Left colon (tissue), 2 donors: Measurements from ENCODE around the gene PPM1L. TPM values are rescaled to one million over a fixed set of nuclear protein-coding genes. Genes with fewer than 3 reads are reported as not detected.
A peak's percentile ranks its signal among the peaks of the same experiment; 100 is the strongest.

Experiments
- ATAC-seq: fragments of 200-7000 bp; cut with Tn5 transposase; one replicate; pipeline ENCODE4 v1.9.1; 2020; ENCODE audit warnings: mild to moderate bottlenecking, moderate library complexity
- DNase-seq, 2 donors: peaks; one replicate each; pipeline ENCODE4 v3.0.0-alpha.2; 2020
- intact Hi-C, 2 donors: fragments of 100-400 bp; cut with DNase I in 1 of 2; cut with micrococcal nuclease in 1 of 2; formaldehyde crosslinking; loops; one replicate each; pipeline versions ENCODE4 v1.11.2 to v1.14.0; 2022; cut with DNase I, micrococcal nuclease
- total RNA-seq, 2 donors: library from RNA; stranded (reverse); fragmentation: NEBNext Ultra II Directional; extraction: Animal tissue kit (Norgen Biotek cat#: 25700); gene quantifications; one replicate each; pipeline ENCODE4 v1.2.1, GENCODE V29; 2021
- donor health status: DM: no; HTN: no; CAD: no.
- donor health status: DM: yes; HTN: yes; CAD: no.

The PPM1L gene
- total RNA-seq, 2 donors from 2014 or later: 16.9 to 20.4 TPM

DNA sequence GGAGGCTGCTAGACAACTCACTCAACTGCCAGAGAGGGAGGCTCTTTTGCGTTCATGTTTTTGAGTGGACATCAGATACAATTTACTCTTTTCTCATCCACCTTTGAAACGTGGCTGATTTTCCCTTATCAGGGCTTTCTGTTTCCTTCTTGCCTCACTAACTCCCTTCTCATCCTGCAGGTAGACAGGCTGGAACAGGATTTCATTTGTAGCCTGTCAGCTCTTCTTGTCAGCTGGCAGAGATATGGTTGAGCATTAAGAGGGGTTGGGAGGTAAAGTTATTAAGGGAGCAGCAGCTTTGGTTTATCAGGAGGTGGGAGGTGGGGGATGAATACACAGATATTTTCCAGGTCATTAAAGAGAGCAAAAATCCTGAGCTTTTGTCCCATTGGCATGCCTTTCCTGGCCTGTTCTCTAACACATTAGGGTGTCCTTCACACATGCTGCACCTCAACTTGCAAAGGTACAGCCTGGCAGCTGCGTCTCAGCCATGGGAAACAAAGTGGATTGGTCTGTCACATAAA, 73.5 kb downstream of the PPM1L start:
- DNase-seq (no peak), ATAC-seq (no peak)
- intact Hi-C loops: no loop called here

DNA sequence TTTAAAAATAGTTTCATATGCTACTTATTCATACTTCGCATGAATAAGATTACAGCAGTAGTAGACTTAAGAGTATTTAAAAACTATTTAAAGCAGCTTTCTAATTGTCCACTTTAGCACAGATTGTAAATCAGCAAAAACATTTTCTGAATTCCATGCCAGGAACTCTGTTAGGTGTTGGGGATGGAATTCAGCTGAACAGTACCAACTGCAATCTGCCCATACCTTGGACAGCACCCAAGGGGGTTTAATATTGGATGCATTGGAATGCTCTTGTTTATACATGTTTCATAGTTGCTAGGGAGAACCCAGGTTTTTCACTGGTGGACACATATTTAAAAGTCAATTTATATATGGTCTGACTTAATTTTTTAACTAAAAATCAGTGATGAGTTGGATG, 74.8 kb downstream of the PPM1L start:
- intact Hi-C loops: no loop called here
- ATAC-seq (no peak), DNase-seq (no peak)

DNA sequence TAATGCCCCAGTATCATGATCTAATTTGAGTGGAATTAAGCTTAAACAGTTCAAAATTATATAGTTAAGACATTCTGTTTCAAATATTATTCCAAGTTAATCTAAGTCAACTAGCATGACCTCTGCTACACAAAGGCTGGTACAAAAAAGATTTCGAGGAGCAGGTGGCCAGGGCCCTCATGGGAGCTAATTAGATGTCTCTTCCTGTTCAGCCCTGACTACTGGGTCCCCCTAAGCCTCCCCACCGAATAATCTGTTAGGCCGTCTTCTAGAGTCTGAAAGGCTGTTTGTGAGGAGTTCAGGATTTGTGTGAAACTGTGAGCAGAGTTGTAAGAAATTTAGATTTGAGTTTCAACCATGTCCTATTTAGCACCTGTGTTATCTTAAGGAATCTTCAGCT, 75.4 kb downstream of the PPM1L start:
- intact Hi-C loops: no loop called here
- ATAC-seq (no peak), DNase-seq (no peak)

DNA sequence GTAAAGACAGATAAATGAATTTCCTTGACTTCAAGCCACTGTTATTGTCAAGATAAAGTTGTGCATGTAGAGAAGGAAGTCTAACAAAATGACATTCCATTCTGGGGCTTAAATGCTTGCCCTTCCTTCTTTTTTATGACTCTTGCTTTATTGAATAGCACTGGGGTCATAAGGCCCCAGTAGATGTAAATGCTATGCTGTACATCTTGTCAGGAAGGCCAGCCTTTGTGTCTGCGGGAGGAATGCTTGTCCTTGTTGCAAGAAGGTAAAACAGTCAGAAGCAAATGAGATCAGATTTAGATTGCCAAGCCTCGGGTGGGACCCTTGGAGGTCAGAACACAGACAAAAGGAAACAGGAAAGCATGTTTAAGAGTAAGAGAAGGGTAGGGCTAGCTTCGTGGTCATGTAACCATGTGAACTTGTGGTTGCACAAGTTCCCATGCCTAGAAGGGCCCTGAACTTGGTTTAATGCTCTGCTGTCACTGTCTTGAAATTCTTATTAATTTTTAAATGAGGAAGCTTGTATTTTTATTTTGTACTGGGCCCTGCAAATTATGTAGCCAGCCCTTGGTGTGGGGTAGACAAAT, 81.5 kb downstream of the PPM1L start:
- peak; percentile 98 for ATAC-seq
- intact Hi-C loops: no loop called here
- peak; percentile 8 to 40 for DNase-seq

DNA sequence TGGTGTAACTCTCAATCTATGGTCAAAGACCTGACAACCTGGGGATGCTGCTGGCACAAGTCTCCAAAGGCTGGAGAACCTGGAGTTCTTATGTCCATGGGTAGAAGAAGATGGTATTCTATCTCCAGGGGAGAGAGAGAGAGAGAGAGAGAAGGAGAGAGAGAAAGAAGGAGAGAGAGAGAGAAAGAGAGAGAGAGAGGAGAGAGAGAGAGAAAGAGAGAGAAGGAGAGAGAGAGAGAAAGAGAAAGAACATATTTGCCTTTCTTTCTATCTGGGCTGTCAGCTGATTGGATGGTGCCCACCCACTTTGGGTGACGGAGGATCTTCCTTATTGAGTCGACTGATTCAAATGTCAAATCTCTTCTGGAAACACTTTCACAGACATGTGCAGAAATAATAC, 84.6 kb downstream of the PPM1L start:
- intact Hi-C loops: no loop called here
- ATAC-seq: no peak
- no peak for DNase-seq

DNA sequence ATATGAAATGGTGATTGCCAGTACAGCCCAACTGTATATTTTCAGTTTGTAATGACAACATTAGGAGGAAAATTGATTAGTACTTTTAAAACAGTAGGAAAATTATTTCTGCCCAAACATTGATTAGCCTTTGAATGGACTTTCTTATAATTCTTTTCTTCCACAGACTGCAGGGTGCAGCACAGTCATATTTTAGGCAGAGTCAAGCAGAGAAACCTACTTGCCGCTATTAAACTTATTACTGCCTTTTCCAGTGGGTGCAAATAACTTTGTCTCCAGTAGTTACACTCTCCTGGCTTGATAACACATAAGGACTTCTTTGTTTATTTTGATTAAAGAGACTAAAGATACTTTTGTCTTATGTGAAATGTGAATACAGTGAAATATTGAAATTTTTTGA, 85.4 kb downstream of the PPM1L start:
- DNase-seq (no peak), ATAC-seq (no peak)
- intact Hi-C loops: no loop called here

DNA sequence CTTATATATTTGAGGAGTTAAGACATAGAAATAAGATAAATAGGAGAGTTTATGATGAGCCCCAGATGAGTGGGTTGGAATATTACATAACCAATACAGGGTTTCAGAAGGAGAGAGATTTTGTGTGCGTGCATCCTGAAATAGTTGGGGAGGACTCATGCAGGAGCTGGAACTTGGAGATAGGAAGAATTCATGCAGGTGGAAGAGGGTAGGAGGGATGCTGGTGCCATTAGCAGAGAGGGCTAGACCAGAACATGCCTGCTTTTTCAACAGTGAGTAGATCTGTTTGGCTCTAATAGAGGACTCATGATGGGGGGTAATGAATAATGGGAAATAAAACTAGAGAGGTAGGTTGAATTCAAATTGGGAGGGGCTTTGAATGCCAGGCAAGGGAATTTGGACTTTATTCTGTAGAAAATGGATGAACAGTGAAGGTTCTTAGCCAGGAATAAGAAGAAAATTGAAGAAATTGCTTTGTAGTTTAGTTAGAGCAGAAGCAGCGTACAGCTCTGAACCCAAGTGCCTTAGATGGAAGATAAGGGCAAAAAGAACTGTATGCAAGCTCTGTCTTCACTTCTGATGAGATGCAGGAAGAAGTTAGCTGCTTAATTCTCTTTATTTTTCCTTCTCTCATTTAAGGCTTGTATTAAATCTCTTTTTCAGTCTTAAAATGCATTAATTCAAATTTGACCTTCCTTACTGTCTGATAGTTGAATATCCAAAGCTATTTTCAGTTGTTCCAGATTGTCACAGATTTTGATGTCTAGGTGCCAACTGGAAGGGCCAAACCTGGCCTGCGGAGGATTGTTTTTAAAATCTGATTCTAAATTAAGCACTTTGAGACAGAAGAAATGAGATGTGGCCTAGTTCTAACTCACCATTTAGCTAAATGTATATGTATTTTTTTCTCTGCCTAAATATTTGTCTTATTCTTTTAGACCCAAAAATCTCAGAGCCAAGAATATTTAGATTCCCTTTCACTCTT, 86.3 kb downstream of the PPM1L start:
- DNase-seq (no peak), ATAC-seq (no peak)
- intact Hi-C loops: no loop called here

DNA sequence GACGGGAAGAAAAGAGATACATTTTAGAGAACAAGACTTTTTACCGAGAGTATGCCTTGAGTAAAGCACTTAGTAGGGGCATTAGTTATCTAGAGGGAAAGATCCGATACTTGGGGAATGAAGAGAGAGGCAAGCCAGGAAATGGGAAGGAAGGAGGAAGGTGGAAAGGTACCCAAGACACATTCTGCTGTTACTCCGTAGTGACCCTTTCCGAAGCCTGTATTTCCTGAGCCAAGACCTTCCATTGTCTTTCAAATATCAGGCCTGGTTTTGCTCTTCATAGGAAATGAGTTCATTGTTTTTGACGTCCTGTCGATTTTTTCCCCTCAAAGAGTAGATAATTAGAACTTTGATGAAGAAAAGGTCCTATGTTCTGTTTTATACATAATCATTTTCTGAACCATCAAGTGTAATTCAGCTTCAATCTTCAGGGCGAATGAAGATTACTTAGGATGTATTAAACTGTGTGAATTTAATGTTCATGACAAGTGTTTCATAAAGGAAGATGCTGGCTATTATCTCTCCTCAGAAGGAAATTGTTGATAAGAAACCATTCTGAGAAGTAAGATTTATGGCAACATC, 95.7 kb downstream of the PPM1L start:
- DNase-seq (no peak), ATAC-seq (no peak)
- intact Hi-C loops: no loop called here

DNA sequence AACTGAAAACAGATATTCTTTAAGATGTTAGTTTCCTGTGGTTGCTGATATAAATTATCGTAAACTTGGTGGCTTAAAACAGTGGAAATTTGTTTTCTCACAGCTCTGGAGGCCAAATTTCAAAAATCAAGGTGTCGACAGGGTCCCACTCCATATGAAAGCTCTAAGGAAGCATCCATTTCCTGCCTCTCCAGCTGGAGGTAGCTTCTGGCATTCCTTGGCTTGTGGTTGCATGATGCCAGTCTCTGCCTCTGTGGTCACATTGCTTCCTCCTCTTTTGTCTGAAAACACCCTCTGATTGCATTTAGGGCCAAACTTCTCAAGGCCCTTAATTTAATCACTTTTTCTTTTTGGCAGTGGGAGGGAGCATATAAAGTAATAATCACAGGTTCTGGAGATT, 96.8 kb downstream of the PPM1L start:
- ATAC-seq (no peak), DNase-seq (no peak)
- intact Hi-C loops: no loop called here

DNA sequence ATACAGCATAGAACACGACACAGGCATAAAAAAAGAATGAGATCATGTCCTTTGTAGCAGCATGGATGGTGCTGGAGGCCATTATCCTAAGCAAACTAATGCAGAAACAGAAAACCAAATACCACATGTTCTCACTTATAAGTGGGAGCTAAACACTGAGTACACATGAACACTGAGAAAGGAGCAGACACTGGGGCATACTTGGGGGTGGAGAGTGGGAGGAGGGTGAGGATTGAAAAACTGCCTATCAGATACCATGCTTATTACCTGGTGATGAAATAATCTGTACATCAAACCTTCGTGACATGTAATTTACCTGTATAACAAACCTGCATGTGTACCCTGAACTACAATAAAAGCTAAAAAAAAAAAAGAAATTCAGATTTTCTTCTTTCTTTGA, 100.4 kb downstream of the PPM1L start:
- no peak for ATAC-seq
- intact Hi-C loops: no loop called here

DNA sequence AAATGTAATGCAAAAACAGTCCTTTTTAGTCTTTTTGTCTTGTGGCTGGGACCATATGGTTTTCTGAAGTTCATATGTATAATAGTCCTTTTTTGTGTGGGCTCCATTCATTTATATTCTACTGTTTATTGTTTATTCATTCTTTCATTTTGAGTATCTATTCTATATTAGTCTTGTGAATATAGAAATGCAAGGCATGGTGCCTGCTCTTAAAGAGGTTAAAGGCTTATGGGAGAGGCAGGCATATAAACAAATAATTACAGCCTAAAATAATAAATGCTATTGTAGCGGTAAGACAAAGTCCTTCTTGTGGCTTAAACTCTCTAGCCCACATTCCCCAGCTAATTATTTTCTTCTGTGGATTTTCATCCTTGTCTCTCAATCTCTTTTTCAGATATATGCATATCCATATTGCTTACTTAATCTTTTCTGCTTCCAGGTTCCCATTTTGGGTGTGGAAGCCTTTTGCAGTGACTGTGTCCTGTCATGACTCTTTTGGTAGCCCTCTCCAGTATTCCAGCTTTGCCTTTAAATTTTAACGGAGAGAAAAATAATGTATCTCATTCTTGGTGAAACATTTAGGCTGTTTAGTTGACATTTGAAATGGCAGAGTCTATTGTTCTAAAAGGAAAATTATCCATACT, 101.6 kb downstream of the PPM1L start:
- no peak for DNase-seq
- no peak for ATAC-seq
- intact Hi-C loops: no loop called here

More for the DNA sequence above, 100.4 kb downstream of the PPM1L start:
- no peak for DNase-seq

DNA sequence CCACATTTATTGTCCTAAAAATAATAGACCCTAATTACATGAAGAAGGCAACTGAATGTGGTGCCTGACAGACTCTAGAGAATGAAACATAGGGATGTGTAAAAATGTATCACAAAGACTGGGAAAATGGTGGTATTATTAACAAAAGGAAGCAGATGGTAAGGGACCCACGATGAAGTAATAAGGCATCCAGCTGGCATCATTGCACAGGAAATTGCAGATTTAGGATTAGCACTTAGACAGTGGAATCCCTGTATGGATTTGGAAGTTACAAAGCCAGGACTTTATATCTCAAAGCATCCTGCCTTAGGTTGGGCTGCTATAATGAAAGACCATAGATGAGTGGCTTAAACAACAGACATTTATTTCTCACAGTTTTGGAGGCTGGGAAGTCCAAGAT, 104.3 kb downstream of the PPM1L start:
- no peak for DNase-seq
- intact Hi-C loops: no loop called here
- ATAC-seq: no peak

DNA sequence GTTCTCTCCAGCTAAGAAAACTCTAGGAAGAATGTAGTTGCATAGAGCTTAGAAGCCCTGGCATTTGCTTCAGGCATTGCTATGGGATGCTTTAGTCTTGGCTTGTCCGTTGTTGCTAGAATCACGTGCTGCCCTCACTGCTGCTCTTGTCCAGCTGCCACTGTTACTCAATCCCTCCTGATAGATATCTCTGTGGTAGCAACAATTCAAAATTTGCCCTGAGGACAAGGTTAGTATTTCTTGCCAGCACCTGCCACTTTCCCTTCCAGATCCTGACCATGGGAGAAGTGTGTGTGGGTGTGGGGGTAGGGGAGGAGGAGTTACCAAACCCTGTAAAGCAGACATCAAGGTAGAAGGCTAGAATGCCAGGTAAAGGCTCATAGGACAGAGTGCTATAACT, 113.8 kb downstream of the PPM1L start:
- DNase-seq (no peak), ATAC-seq (no peak)
- intact Hi-C loops: no loop called here

DNA sequence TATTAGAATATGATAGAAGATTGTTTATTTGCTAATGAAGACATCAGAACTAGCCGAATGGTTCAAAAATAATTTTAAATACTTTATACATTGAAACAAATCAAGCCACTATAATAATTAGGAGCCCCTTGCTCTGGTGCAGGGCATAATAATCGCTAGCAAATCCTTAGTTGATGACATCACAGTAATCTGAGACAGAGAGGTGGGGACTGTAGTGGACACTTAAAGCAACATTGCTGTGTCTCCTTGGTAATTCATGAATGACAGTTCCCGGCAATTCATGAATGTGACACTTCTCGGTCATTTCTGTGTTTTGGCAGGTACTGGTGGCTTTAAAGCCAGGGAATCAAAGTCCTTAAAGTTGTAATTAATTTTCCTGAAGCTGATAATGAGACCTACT, 114.3 kb downstream of the PPM1L start:
- intact Hi-C loops: no loop called here
- ATAC-seq (no peak), DNase-seq (no peak)

DNA sequence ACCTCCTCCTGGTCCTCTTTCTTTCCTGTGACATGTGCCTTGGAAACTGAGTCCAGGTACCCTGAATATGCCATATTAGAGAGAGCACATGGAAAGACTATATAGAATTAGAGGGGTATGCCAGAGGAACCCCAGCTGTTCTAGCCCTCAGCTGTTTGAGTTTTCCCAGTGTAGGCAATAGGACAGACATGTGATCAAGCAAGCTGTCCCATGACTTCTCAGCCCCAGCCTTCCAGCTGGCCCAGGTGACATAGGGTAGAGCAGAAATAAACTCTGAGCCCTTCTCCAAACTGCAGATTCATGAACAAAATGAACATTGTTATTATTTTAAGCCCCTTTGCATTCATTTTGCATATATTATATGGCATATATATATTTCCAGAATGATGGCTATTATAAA, 118.7 kb downstream of the PPM1L start:
- DNase-seq: no peak
- intact Hi-C loops: no loop called here
- ATAC-seq: no peak

DNA sequence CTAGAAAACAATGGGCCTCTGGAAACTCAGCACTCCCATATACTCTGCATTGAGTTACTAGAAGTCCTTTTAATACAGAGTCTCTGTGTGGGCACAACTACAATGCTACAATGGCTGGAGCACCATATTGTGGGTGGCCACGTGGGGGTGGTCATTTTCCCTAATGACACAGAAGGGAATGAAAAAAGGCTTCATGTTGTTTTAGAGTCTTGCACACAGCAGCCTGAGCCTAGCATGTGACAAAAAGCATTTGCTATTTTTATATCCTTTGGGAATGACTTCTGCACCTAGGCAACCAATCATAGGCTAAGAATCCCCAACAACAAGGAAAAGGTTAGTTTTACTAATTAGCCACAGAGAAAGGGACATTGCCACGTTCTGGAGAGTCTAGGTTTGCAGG, 120.6 kb downstream of the PPM1L start:
- no peak for DNase-seq
- intact Hi-C loops: no loop called here
- no peak for ATAC-seq

DNA sequence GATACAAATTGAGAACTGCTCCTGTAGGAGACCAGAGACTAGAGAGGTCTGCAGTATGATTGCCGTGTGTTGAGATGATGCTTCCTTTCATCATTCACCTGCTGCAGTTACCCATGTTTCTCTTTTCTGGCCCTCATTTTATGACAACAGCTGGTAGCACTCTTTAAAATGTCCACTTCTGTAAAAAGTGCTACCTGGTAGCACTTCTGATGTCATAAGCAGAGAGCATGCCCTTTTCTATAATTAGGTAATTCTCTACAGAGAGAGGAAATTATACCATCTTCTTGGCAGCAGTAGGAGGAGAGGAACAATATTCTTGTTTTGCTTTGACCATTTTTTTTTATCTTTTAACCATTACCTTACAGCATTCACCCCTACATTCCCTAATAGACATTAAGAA, 123.8 kb downstream of the PPM1L start:
- no peak for DNase-seq
- no peak for ATAC-seq
- intact Hi-C loops: no loop called here

DNA sequence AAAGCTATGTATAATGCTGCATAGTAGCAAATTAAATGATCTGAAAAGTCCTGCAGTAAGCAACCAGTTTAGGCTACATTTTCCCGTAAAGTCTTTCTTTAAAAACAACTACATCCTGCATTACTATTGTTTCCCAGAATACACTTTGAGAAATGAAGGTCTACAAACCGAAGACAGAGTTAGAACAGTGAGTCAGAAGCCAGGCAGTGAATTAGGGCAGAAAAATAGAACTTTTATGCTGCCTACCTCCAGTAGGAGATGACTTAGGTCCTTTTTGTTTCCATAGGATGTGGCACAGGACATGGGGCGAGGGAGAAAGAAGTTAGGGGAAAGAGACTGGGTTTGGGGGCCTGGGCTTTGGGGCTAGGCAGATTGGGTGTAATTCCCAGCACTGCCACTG, 127.3 kb downstream of the PPM1L start:
- no peak for ATAC-seq
- no peak for DNase-seq
- intact Hi-C loops: no loop called here

DNA sequence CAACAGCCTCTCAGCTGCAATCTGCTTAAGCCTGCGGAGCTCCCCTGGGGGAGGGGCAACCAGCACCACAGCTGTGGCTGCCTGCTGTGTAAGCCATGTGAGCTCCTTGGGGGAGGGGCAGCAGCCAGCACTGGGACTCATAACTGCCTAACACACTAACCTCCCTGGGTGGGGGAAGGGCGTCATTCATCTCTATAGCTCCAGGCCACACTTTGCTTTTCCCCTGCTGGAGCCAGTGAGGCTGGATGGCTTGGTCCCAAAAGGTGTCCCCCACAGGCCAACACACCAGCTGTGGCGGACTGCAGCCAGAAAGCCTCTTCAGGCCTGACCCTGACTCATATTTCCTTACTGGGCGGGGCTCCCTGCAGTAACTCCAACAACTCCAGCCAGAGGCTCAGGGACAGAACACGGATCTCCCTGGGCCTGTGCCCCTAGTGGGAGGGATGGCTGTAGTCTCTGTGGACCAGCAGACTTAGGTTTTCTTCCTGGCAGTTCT, 129.8 kb downstream of the PPM1L start:
- ATAC-seq (no peak), DNase-seq (peak; percentile 65 to 73)
- intact Hi-C loops: no loop called here
